Gastroesophageal sphincter (tissue), 3 donors: Measurements from ENCODE around the gene DNAAF1.

Source experiments
- CTCF ChIP-seq, 4 experiments: fragments of 200-600 bp in 2 of 4; fragments of 450-650 bp in 2 of 4; sonication (generic) in 1 of 4; IDR thresholded peaks; one replicate each; pipeline ENCODE4 v1.5.1; 2017 to 2019; ENCODE audit warnings: antibody characterized with exemption in 4 of 4, mild to moderate bottlenecking in 2 of 4, moderate library complexity in 2 of 4
- POLR2A ChIP-seq, 2 donors: fragments of 450-650 bp; IDR thresholded peaks; one replicate each; pipeline ENCODE4 v1.6.1; 2017; ENCODE audit warnings: antibody characterized with exemption in 2 of 2, mild to moderate bottlenecking in 2 of 2, moderate library complexity in 1 of 2

GRCh38 chr16:84178146-84178765 is 33.1 kb downstream of the DNAAF1 start:
- no peak for TF ChIP-seq CTCF (IDR thresholded peaks at IDR 0.05)
- TF ChIP-seq POLR2A (IDR thresholded peaks at IDR 0.05), result no peak
